Loucy (cell line): ENCODE measurements around the gene FEN1.
A peak's percentile ranks its signal among the peaks of the same experiment; 100 is the strongest.

Source experiments
- CTCF ChIP-seq: fragments of 200-600 bp; sonication (generic); conservative IDR thresholded peaks from 2 replicates; pipeline ENCODE4 v1.5.1; 2014; ENCODE audit warnings: mild to moderate bottlenecking, antibody characterized with exemption, low read length
- EZH2phosphoT487 ChIP-seq: fragments of 200-600 bp; IDR thresholded peaks from 2 replicates; pipeline ENCODE4 v1.6.1; 2018; ENCODE audit warnings: antibody characterized with exemption, mild to moderate bottlenecking, moderate library complexity, borderline replicate concordance

GRCh38 chr11:61769169-61769920 is 23.4 kb upstream of the FEN1 start:
- TF ChIP-seq CTCF (peak; percentile 36; the same call in 1 of the 2 replicates), EZH2phosphoT487 (no peak)
